ENCODE results near the gene SNRNP70.
"Not testable (repeated sequence)": the region's sequence is repeated elsewhere in the genome, so short reads cannot be mapped to it uniquely, and the experiment has no call there.

The SNRNP70 gene

GRCh38 chr19:49073514-49074378, 11.5 kb upstream of the SNRNP70 start:
- no peaks in the 10 kb centered on the region for H3K9me3 Mint-ChIP-seq

GRCh38 chr19:49074869-49075268, 10.4 kb upstream of the SNRNP70 start:
- H3K27ac Mint-ChIP-seq, H3K4me3 Mint-ChIP-seq, H3K9me3 Mint-ChIP-seq, H3K36me3 Mint-ChIP-seq: not testable (repeated sequence)
- DNase-seq = peak; percentile 40
- CTCF ChIA-PET = interaction anchor here (0.6 to 2.3 kb wide), 6 partner anchors 8 to 298 kb away, joined by 3 to 7 read pairs (median 4); no protein-coding TSS in a partner anchor
- peaks cover 15% of the 10 kb centered on the region for H3K4me1 Mint-ChIP-seq
- H3K27me3 Mint-ChIP-seq = peaks cover 70% of the 10 kb centered on the region

More at GRCh38 chr19:49073514-49074378, 11.5 kb upstream of the SNRNP70 start:
- CTCF ChIA-PET = interaction anchor here (0.6 to 2.3 kb wide), 8 partner anchors 9 to 76 kb away, joined by 3 to 7 read pairs (median 3); no protein-coding TSS in a partner anchor
- Mint-ChIP-seq H3K27me3 (peaks cover 79% of the 10 kb centered on the region), H3K27ac (peak overlapping the region; percentile 62), H3K4me3 (peak overlapping the region; percentile 21), H3K36me3 (peaks cover 5% of the 10 kb centered on the region), H3K4me1 (peaks cover 15% of the 10 kb centered on the region)
- DNase-seq = peak; percentile 39

GRCh38 chr19:49080392-49080791, 4.9 kb upstream of the SNRNP70 start:
- CTCF ChIA-PET = interaction anchor here (0.7 kb wide), 1 partner anchor 17 kb away, joined by 4 read pairs; no protein-coding TSS in a partner anchor
- Mint-ChIP-seq H3K27me3 (peaks cover 32% of the 10 kb centered on the region), H3K36me3 (no peaks in the 10 kb centered on the region), H3K27ac (no peak overlapping the region), H3K4me3 (no peak overlapping the region), H3K4me1 (peaks cover 7% of the 10 kb centered on the region), H3K9me3 (no peaks in the 10 kb centered on the region)
- no peak for DNase-seq

- Mint-ChIP-seq H3K27ac (no peak overlapping the region), H3K27me3 (peaks cover 24% of the 10 kb centered on the region), H3K4me3 (no peak overlapping the region), H3K9me3 (no peaks in the 10 kb centered on the region), H3K4me1 (peaks cover 11% of the 10 kb centered on the region), H3K36me3 (peaks cover 5% of the 10 kb centered on the region)
- CTCF ChIA-PET = no interaction called here
- DNase-seq = no peak
These were observed 4.0 kb upstream of the SNRNP70 start for GRCh38 chr19:49081273-49081672.

GRCh38 chr19:49084206-49085019, 838 bp upstream of the SNRNP70 start:
- peaks cover 15% of the 10 kb centered on the region for H3K27me3 Mint-ChIP-seq
- H3K36me3 Mint-ChIP-seq = peaks cover 19% of the 10 kb centered on the region
- H3K27ac Mint-ChIP-seq = peak overlapping the region; percentile 83
- no peaks in the 10 kb centered on the region for H3K9me3 Mint-ChIP-seq
- no peak for DNase-seq
- H3K4me3 Mint-ChIP-seq = peak overlapping the region; percentile 96
- H3K4me1 Mint-ChIP-seq = peaks cover 33% of the 10 kb centered on the region
- CTCF ChIA-PET = no interaction called here

- Mint-ChIP-seq H3K4me1 (peaks cover 40% of the 10 kb centered on the region), H3K36me3 (peaks cover 24% of the 10 kb centered on the region), H3K27ac (peak overlapping the region; percentile 83), H3K27me3 (peaks cover 11% of the 10 kb centered on the region), H3K9me3 (no peaks in the 10 kb centered on the region), H3K4me3 (peak overlapping the region; percentile 96)
- CTCF ChIA-PET = interaction anchor here (1.9 kb wide), 1 partner anchor 12 kb away, joined by 9 read pairs; no protein-coding TSS in a partner anchor
- DNase-seq = no peak
These were observed 599 bp downstream of the SNRNP70 start for GRCh38 chr19:49085868-49086232.

DNA sequence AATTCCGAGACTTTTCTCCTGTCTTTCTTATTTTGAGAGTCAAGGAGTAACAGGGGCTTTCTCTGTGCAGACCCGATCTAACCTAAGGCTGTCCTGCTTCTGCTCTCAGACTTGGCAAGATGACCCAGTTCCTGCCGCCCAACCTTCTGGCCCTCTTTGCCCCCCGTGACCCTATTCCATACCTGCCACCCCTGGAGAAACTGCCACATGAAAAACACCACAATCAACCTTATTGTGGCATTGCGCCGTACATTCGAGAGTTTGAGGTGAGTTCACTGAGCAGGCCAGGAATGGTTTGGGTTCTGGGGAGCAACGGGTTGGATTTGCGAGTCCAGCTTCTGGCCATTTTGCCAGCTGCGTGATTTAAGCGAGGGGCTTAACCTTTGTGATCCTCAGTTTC, 1.0 kb downstream of the SNRNP70 start:
- peaks cover 11% of the 10 kb centered on the region for H3K27me3 Mint-ChIP-seq
- CTCF ChIA-PET = interaction anchor here (1.2 to 1.9 kb wide), 3 partner anchors 12 to 28 kb away, joined by 3 to 9 read pairs (median 4); partner anchors contain the start of gene LIN7B
- H3K4me3 Mint-ChIP-seq = peak overlapping the region; percentile 96
- no peak for DNase-seq
- H3K27ac Mint-ChIP-seq = peak overlapping the region; percentile 83
- H3K9me3 Mint-ChIP-seq = no peaks in the 10 kb centered on the region
- peaks cover 41% of the 10 kb centered on the region for H3K4me1 Mint-ChIP-seq
- peaks cover 25% of the 10 kb centered on the region for H3K36me3 Mint-ChIP-seq

DNA sequence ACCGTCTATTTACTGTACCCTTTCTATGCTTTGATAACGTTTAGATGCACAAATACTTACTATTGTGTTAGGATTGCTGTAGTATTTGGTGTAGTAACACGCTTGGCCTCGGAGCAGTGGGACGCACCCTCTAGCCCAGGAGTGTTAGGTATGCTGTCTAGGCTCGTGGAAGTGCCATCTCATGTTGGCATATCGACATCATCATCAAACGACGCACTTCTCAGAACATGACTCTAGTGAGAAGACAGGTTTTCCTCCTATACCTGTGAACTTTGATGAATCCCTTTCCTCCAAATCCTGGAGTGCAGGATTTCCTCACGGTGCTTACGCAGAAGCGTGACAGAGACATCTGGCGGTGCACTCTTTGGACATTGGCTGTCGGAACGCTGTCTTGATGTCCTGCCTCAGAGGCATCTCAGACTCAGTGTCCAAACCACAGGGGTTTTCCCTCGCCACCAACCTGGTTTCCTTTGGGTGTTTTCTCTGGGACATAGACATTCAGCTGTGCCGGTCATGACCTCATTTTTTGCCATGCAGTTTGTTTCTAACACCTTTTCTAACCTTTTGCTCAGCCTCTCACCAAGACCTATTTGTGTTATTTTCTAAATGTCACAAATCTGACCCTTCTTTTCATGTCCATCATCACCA, 6.3 kb downstream of the SNRNP70 start:
- no peak overlapping the region for H3K4me3 Mint-ChIP-seq
- H3K27ac Mint-ChIP-seq = no peak overlapping the region
- H3K36me3 Mint-ChIP-seq = peaks cover 42% of the 10 kb centered on the region
- no peaks in the 10 kb centered on the region for H3K27me3 Mint-ChIP-seq
- CTCF ChIA-PET = no interaction called here
- no peak for DNase-seq
- peaks cover 39% of the 10 kb centered on the region for H3K4me1 Mint-ChIP-seq
- H3K9me3 Mint-ChIP-seq = no peaks in the 10 kb centered on the region

GRCh38 chr19:49092686-49093085, 7.4 kb downstream of the SNRNP70 start:
- Mint-ChIP-seq H3K36me3 (peaks cover 41% of the 10 kb centered on the region), H3K9me3 (no peaks in the 10 kb centered on the region), H3K4me3 (no peak overlapping the region), H3K27me3 (no peaks in the 10 kb centered on the region), H3K4me1 (peaks cover 38% of the 10 kb centered on the region), H3K27ac (no peak overlapping the region)
- CTCF ChIA-PET = no interaction called here
- no peak for DNase-seq

DNA sequence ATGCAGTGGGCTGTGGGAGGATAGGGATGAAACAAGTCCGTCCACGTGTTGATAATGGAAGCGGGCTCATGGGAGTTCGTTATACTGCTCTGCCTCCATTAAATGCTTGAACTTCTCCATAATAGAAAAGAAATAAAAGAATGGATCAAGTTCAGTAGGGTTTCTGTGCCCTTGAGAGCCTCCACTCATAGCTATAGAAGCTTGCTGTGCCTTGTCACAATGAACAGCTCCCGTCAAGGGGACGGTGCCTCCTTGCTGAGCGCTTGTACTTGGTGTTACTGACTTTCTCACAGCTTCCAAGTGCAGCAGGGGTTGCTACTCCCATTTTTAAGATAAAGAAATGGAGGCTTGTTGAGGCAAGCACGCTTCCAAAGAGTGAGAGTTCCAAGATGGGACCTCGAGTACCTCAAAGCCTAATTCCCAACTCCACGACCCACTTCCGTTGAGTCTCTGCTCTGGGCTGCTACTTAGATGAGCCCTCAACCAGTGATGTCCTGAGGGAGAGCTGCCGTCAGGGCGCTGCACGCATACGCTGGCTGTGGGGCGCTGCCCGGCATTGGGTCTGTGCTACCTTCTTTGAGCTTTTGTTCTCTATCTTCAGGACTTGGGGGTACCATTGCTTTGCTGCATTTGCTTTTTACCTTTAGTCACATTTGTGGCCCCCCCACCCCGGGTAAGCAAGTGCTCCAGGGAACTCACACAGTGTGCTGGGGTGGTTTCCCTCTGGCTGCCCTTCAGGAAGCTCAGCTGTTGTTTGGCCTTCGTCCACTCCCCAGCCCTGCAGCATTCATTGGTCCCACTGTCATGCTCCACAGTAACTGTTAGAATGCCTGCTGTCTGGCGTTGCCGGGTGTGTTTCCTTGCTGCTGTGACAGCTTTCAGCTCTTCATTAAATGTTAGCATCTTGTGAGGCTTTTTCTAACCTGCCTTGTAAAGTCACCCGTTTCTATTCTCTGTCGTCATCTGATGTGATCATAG, 9.5 kb downstream of the SNRNP70 start:
- no peaks in the 10 kb centered on the region for H3K9me3 Mint-ChIP-seq
- CTCF ChIA-PET = interaction anchor here (0.7 to 1.6 kb wide), 5 partner anchors 11 to 272 kb away, joined by 3 to 7 read pairs (median 4); no protein-coding TSS in a partner anchor

DNA sequence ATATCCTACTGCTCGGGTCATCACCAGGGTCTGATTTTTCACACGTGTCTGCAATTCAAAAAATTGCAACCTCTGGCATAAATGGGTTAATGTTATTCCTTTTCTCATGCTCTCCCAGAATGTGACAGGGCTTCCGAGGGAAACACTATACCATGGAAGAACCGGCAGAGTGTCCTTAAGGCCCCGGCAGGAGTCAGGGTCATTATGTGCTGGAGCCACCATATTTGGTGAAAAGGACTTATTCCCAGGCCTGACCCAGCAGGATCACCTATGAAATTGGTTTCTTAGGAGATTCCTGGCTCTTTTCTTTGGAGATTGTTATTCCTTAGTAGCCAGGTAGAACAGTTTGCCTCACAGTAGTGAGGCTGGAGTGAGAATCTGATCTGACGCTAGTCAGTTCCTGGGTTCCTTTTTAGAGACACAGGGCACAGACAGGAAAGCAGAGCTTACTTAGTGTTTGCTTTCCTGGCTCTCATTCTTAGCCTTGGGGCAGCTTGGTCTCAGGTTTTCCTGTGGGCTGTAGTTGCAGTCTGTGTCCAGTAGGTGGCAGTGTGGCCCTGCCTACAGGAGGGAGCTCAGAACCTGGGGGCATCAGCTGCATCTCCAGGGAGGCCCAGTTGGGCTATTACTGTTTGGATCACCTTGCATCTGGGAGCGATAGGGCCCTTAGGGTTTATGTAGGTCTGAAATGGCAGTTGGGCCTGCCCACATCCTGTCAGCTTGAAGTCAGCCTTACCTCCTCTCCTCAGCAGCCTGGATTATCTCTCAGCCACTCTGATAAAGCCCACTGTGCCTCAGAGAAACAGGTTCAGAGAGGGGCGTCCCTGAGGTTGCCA, 12.4 kb downstream of the SNRNP70 start:
- CTCF ChIA-PET = interaction anchor here (0.6 to 5.6 kb wide), 38 partner anchors 9 to 396 kb away, joined by 3 to 37 read pairs (median 4); partner anchors contain the start of genes GYS1, LIN7B, PPFIA3 and RUVBL2
- Mint-ChIP-seq H3K27me3 (no peaks in the 10 kb centered on the region), H3K9me3 (no peaks in the 10 kb centered on the region), H3K4me3 (no peak overlapping the region), H3K27ac (peak overlapping the region; percentile 80), H3K4me1 (peaks cover 13% of the 10 kb centered on the region), H3K36me3 (peaks cover 55% of the 10 kb centered on the region)
- DNase-seq = peak; percentile 81

More for the DNA sequence above, 9.5 kb downstream of the SNRNP70 start:
- no peak for DNase-seq
- Mint-ChIP-seq H3K4me3 (no peak overlapping the region), H3K4me1 (peaks cover 26% of the 10 kb centered on the region), H3K36me3 (peaks cover 52% of the 10 kb centered on the region), H3K27me3 (no peaks in the 10 kb centered on the region), H3K27ac (peak overlapping the region; percentile 67)

DNA sequence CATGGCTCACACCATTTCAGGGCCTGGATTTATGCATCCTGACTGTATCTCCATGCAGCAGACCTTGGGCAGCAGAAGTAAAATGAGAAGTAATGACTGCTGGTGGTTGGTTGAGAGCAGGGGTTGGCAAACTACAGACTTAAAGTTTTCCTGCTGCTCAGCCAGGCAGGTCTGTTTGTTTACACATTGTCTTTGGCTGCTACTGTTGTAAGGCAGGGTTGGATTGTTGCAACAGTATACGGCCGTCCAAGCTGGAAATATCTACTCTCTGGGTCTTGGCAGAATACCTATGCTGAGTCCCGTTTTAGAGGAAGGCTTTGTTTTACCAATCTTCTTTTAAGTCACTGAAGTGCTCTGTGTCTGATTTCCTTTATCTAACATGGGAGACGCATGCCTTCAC, 13.5 kb downstream of the SNRNP70 start:
- CTCF ChIA-PET = interaction anchor here (1.0 to 5.6 kb wide), 8 partner anchors 16 to 126 kb away, joined by 3 to 37 read pairs (median 10); partner anchors contain the start of gene LIN7B
- Mint-ChIP-seq H3K27me3 (no peaks in the 10 kb centered on the region), H3K4me3 (no peak overlapping the region), H3K4me1 (peaks cover 13% of the 10 kb centered on the region), H3K36me3 (peaks cover 52% of the 10 kb centered on the region), H3K27ac (no peak overlapping the region), H3K9me3 (no peaks in the 10 kb centered on the region)
- DNase-seq = no peak
